Aorta (tissue), 5 donors: ENCODE results near the gene KDM4B. TPM values are rescaled to one million over a fixed set of nuclear protein-coding genes. Genes with fewer than 3 reads are reported as not detected.

ENCODE experiments used
- ATAC-seq: fragments of 200-7000 bp; cut with Tn5 transposase; one replicate; pipeline ENCODE4 v1.9.1; 2022; ENCODE audit warnings: moderate library complexity; ENCODE audit not compliant: low FRiP score
- DNase-seq, 2 donors: peaks; one replicate each; pipeline ENCODE4 v3.0.0-alpha.2; 2020
- H3K27ac ChIP-seq, 2 donors: one replicate each; pipeline ENCODE4 v1.5.1; 2013; ENCODE audit warnings: low read length in 2 of 2, mild to moderate bottlenecking in 2 of 2, moderate library complexity in 2 of 2, control low read depth in 1 of 2, inconsistent platforms in 1 of 2, low read depth in 1 of 2
- H3K27me3 ChIP-seq, 2 donors: one replicate each; pipeline ENCODE4 v1.6.1; 2013; ENCODE audit warnings: control low read depth in 1 of 2, low read length in 1 of 2, mild to moderate bottlenecking in 1 of 2, moderate library complexity in 1 of 2; ENCODE audit not compliant: insufficient read depth in 2 of 2, control insufficient read depth in 1 of 2
- H3K36me3 ChIP-seq, 2 donors: one replicate each; pipeline ENCODE4 v1.6.1; 2013; ENCODE audit warnings: control low read depth in 1 of 2, low read length in 1 of 2, mild to moderate bottlenecking in 1 of 2; ENCODE audit not compliant: insufficient read depth in 2 of 2, control insufficient read depth in 1 of 2
- H3K4me1 ChIP-seq, 2 donors: one replicate each; pipeline ENCODE4 v1.6.1; 2013; ENCODE audit warnings: low read length in 2 of 2, control low read depth in 1 of 2, mild to moderate bottlenecking in 1 of 2, moderate library complexity in 1 of 2; ENCODE audit not compliant: insufficient read depth in 2 of 2, control insufficient read depth in 1 of 2
- H3K4me3 ChIP-seq, 2 donors: one replicate each; pipeline ENCODE4 v1.5.1; 2013; ENCODE audit warnings: low read length in 2 of 2, control low read depth in 1 of 2, mild to moderate bottlenecking in 1 of 2
- H3K9me3 ChIP-seq: one replicate; pipeline ENCODE4 v1.6.1; 2013; ENCODE audit warnings: mild to moderate bottlenecking, low read length; ENCODE audit not compliant: control insufficient read depth
- WGBS, 2 donors: extraction: QIAGEN DNeasy Blood & Tissue Kit; methylation state at CpG; one replicate each; pipeline ENCODE4 v1.1.7; 2013; 5-methylcytosine and 5-hydroxymethylcytosine counted together
- intact Hi-C, 2 donors: fragments of 100-400 bp; cut with DNase I; formaldehyde crosslinking; loops; one replicate each; pipeline versions ENCODE4 v1.14.2 to v1.15.0; 2022
- polyA plus RNA-seq, 2 donors: library from polyadenylated mRNA; stranded (reverse); fragments of 200-250 nt; gene quantifications; one replicate each; pipeline ENCODE4 v1.2.3, GENCODE V29; 2013
- total RNA-seq, 2 donors: library from RNA; stranded (reverse); fragmentation: NEBNext Ultra II Directional; extraction: Animal tissue kit (Norgen Biotek cat#: 25700); gene quantifications; one replicate each; pipeline ENCODE4 v1.2.1, GENCODE V29; 2021
- donor health status: healthy with polysubstance abuse.
- donor health status: Bipolar disorder and iron deficiency.
- donor health status: DM: no; HTN: no; CAD: no.
- donor health status: DM: no; HTN: no; CAD: no.
- donor health status: DM: yes; HTN: yes; CAD: no.

The KDM4B gene
- total and polyA plus RNA-seq, 4 donors = 4.4 to 58.1 (median 25.8) TPM

DNA sequence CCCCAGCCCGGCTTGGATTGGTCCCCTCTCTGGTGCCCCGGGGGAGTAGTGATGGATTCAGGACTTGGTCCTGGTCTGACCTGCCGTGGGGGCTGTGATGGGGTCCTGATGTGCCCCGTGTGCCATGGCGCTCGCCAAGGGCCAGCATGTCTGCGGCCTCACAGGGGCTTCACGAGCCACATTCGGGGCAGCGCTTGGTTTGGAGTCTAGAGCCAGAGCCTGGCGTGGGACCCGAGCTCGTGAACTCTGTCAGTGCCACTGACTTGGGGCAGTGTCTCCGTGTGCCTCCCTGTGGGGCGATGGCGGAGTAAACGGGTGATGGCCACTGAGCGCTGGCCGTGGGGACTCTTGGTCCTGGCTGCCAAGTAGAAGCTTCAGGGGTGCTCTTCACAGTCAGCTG is 17.1 kb downstream of the KDM4B start:
- H3K9me3 ChIP-seq = no peaks in the 10 kb centered on the region
- H3K4me1 ChIP-seq = no peaks in the 10 kb centered on the region
- H3K27me3 ChIP-seq = no peaks in the 10 kb centered on the region
- H3K27ac ChIP-seq = no peak overlapping the region
- intact Hi-C loops = no loop called here
- no peak for DNase-seq
- ATAC-seq = no peak
- 86 to 88% methylated on average over 19 of the region's 19 CpGs for WGBS, 2 donors
- no peak overlapping the region for H3K4me3 ChIP-seq
- no peaks in the 10 kb centered on the region for H3K36me3 ChIP-seq

- WGBS, 2 donors = 90 to 91% methylated on average over 19 of the region's 19 CpGs
- H3K4me1 ChIP-seq = no peaks in the 10 kb centered on the region
- H3K27me3 ChIP-seq = no peaks in the 10 kb centered on the region
- intact Hi-C loops = no loop called here
- no peaks in the 10 kb centered on the region for H3K9me3 ChIP-seq
- ATAC-seq (no peak), DNase-seq (no peak)
- no peaks in the 10 kb centered on the region for H3K36me3 ChIP-seq
- H3K27ac ChIP-seq = no peak overlapping the region
- H3K4me3 ChIP-seq = no peak overlapping the region
Measured at GRCh38 chr19:4986471-4986891, 17.6 kb downstream of the KDM4B start.

GRCh38 chr19:4987256-4987655 is 18.3 kb downstream of the KDM4B start:
- Histone ChIP-seq H3K36me3 (no peaks in the 10 kb centered on the region), H3K4me3 (no peak overlapping the region), H3K27me3 (no peaks in the 10 kb centered on the region), H3K4me1 (no peaks in the 10 kb centered on the region), H3K27ac (no peak overlapping the region), H3K9me3 (no peaks in the 10 kb centered on the region)
- DNase-seq (no peak), ATAC-seq (no peak)
- intact Hi-C loops = no loop called here
- WGBS, 2 donors = 42 to 44% methylated on average over 11 of the region's 11 CpGs

DNA sequence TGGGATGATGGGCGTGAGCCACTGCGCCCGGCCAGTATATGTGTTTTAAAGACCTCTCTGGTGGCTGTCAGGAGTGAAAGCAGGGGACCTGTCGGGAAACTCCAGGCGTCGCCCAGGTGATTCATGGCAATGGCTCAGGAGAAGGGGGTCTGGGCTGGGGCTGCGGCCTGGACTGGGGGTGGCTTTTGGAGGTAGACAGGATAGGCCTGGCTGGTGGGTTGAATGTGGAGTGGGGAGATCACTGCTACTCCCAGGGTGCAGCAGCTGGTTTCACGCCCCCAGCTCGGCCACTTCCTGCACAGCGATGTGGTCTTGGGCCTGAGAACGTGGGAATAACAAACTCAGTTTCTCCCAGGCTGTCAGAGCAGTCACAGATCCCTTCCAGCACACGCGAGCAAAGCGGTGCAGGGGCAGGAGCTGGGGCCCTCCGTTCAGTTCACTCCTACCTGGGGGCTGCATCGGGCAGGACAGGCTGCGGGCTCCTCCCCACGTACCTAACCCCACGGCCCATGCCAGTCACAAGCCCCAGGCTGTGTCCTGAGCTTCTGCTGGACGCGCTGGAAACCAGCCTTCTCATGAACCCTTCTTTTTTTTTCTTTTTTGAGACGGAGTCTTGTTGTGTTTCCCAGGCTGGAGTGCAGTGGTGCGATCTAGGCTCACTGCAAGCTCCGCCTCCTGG is 18.9 kb downstream of the KDM4B start:
- Histone ChIP-seq H3K27ac (no peak overlapping the region), H3K4me1 (no peaks in the 10 kb centered on the region)
- intact Hi-C loops = no loop called here

DNA sequence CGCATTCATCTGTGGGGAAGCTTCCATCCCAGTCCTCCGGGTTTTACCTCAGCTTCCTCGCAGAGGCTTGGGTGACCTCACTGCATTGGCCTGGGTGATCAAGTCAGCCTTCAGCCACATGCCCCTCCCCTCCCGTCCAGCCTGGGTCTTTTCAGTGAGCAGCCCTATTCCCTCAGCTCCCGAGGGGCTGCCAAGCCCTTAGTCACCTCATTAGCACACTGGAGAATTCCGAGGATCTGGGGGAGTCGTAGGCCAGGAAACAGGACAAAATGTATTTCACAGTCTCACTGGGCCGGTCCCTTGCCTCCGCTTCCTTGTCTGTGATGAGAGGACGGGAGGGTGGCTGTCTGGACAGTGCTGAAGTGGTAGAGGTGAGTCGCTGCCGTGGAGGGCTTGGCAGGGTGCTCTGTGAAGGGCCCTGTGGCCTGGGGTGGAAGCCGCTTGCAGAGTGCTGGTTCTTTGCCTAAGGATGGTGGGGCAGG is 19.9 kb downstream of the KDM4B start:
- ATAC-seq = peak; percentile 73
- Histone ChIP-seq H3K27me3 (no peaks in the 10 kb centered on the region), H3K4me3 (no peak overlapping the region), H3K36me3 (no peaks in the 10 kb centered on the region), H3K4me1 (no peaks in the 10 kb centered on the region), H3K27ac (no peak overlapping the region), H3K9me3 (no peaks in the 10 kb centered on the region)
- WGBS, 2 donors = 11 to 12% methylated on average over 13 of the region's 13 CpGs
- intact Hi-C loops = no loop called here
- peak; percentile 84 to 92 for DNase-seq

More for the DNA sequence above, 18.9 kb downstream of the KDM4B start:
- peak in 1 of 2 donors; percentile 68 for DNase-seq
- H3K36me3 ChIP-seq = no peaks in the 10 kb centered on the region
- no peaks in the 10 kb centered on the region for H3K27me3 ChIP-seq
- 71 to 77% methylated on average over 24 of the region's 24 CpGs for WGBS, 2 donors
- ATAC-seq = no peak
- H3K4me3 ChIP-seq = no peak overlapping the region
- H3K9me3 ChIP-seq = no peaks in the 10 kb centered on the region

GRCh38 chr19:4990306-4990705 is 21.4 kb downstream of the KDM4B start:
- DNase-seq (no peak), ATAC-seq (no peak)
- no peaks in the 10 kb centered on the region for H3K36me3 ChIP-seq
- H3K4me1 ChIP-seq = no peaks in the 10 kb centered on the region
- H3K9me3 ChIP-seq = no peaks in the 10 kb centered on the region
- intact Hi-C loops = no loop called here
- H3K4me3 ChIP-seq = no peak overlapping the region
- 85 to 90% methylated on average over 7 of the region's 7 CpGs for WGBS, 2 donors
- H3K27ac ChIP-seq = no peak overlapping the region
- H3K27me3 ChIP-seq = no peaks in the 10 kb centered on the region

- Histone ChIP-seq H3K4me3 (no peak overlapping the region), H3K27me3 (no peaks in the 10 kb centered on the region), H3K9me3 (no peaks in the 10 kb centered on the region), H3K4me1 (no peaks in the 10 kb centered on the region), H3K36me3 (no peaks in the 10 kb centered on the region), H3K27ac (no peak overlapping the region)
- no peak for ATAC-seq
- 93 to 94% methylated on average over 9 of the region's 9 CpGs for WGBS, 2 donors
- intact Hi-C loops = no loop called here
- no peak for DNase-seq
Measured at GRCh38 chr19:4991538-4991937, 22.6 kb downstream of the KDM4B start.

DNA sequence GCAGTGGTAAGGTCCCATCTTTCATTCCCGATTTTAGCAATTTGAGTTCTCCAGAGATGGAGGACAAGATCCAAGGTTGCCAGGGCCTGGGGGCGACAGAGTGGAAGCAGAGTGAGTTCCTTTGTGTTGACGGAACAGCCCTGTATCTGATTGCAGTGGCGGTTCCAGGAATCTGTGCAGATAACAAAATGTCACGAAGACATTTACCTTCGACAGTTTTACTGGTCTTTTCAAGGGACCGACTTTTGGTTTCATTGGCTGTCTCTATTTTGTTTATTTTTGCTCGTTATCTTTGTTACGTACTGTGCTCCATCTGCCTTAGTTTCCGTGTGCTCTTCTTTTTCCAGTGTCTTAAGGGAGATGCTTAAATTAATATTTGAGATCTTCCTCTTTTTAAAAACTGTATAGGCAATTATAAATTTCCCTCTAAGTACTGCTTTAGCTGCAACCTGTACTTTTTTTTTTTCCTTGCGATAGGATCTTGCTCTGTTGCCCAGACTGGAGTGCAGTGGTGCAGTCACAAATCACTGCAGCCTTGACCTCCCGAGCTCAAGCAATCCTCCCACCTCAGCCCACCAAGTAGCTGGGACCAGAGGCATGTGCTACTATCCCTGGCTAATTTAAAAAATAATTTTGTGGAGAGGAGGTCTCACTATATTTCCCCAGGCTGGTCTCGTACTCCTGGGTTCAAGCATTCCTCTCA is 23.2 kb downstream of the KDM4B start:
- no peaks in the 10 kb centered on the region for H3K9me3 ChIP-seq
- H3K27ac ChIP-seq = no peak overlapping the region
- H3K4me3 ChIP-seq = no peak overlapping the region
- no peak for DNase-seq
- intact Hi-C loops = no loop called here
- no peaks in the 10 kb centered on the region for H3K36me3 ChIP-seq
- ATAC-seq = no peak
- WGBS, 2 donors = 95 to 97% methylated on average over 13 of the region's 13 CpGs
- H3K4me1 ChIP-seq = no peaks in the 10 kb centered on the region
- no peaks in the 10 kb centered on the region for H3K27me3 ChIP-seq

DNA sequence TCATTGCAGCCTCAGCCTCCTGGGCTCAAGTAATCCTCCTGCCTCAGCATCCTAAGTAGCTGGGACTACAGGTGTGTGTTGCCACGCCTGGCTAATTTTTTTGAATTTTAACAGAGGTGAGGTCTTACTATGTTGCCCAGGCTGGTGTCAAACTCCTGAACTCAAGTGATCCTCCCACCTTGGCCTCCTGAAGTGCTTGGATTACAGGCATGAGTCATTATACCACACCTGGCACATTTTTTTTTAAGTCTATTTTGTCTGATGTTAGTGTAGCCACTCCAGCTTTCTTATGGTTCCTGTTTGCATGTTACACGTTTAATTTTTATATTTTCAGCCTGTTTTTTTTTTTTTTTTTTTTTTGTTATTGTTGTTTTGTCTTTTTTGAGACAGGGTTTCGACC is 24.8 kb downstream of the KDM4B start:
- no peak for DNase-seq
- no peaks in the 10 kb centered on the region for H3K4me1 ChIP-seq
- H3K36me3 ChIP-seq = no peaks in the 10 kb centered on the region
- no peak for ATAC-seq
- H3K27ac ChIP-seq = no peak overlapping the region
- H3K9me3 ChIP-seq = no peaks in the 10 kb centered on the region
- no peaks in the 10 kb centered on the region for H3K27me3 ChIP-seq
- no peak overlapping the region for H3K4me3 ChIP-seq
- intact Hi-C loops = no loop called here
- 86 to 92% methylated on average over 3 of the region's 3 CpGs for WGBS, 2 donors
